ENCODE data around the gene SNED1.

Gene SNED1

DNA sequence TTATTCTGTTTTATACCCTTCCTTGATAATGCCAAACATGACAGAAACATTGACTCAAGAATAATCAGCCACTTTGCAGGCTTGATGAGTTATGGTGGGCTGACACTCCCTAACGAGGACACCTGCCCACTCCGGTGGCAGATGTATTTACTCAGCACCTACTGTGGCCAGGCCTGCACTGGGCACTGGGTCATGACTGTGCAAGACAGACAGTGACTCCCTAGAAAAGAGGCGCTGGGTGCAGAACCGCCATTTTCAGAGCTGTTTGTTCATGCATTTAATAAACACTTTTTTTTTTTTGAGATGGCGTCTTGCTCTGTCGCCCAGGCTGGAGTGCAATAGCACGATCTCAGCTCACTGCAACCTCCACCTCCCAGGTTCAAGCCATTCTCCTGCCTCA lies 32.5 kb downstream of the SNED1 start:
- DNase-seq = no peak

DNA sequence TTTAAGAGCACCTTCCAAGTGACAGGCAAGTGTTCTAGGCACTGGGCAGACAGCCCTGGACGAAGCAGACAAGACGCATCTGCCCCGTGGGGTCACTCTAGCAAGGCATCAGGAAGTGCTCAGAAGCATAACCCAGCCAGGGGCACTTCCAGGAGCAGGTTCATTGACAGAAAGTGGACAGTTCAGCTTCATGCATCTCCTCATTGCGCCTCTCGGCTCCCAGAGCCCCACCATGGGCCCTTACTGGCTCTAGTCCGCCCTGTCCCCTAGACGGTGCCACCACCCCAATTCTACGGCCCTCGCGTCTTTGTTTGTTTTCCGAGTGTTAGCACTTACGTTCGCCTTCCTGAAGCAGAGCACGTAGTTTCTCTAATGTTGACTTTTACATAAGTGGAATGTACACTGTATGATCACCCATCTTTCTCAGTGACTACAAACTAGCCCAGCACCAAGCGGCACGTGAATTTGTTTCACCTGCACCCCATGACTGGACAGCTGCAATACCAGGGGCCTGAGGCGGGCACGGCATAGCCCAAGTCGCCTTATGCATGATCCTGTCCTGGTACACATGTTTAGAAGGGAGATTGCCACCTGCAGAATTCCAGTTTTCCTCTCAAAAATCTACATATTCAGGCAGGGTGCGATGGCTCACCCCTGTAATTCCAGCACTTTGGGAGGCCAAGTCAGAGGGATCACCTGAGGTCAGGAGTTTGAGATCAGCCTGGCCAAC lies 33.2 kb downstream of the SNED1 start:
- DNase-seq = no peak

DNA sequence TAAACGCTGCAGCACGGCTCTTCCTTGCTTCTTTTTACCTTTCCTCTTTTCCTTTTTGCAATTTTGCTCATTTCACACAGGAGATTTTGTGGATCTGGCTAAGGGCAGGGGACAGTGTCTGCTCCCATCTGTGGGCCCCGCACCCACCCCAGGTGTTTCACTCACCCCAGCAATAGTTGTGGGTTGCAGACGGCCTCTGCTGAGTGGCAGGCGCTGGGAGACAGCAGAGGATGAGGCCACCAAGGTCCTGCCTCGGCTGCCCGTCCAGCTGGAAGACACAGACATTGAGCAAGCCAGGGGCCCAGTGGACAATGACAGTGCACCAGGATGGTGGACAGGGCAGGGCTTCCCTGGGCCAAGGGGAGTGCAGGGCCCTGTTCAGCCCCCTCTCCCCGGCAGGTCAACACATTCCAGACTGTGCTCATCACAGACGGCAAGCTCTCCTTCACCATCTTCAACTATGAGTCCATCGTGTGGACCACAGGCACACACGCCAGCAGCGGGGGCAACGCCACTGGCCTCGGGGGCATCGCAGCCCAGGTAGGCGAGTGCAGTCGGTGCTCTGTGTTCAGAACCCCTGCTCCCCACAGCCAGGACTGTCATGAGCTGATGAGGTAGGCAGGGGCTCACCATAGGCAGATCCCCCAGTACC lies 35.0 kb downstream of the SNED1 start:
- no peak for DNase-seq

DNA sequence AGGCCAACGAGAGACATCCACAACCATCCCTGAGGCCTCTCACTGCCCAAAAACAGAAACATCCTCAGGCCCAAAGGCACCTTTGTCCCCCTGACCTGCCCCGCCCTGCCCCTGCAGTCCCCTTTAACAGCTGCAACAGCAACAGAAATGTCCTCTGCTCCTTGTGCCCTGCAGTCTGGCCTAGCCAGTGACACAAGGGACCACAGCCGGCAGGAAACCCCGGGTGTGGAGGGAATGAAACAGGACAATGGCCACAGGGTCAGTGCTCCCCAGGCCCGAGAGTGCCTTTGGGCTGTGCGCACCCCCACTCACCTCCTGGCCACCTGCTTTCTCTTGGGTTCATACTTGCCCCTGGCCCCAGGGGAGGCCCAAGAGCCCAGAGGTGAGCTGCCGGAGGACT lies 35.6 kb downstream of the SNED1 start:
- DNase-seq = no peak

DNA sequence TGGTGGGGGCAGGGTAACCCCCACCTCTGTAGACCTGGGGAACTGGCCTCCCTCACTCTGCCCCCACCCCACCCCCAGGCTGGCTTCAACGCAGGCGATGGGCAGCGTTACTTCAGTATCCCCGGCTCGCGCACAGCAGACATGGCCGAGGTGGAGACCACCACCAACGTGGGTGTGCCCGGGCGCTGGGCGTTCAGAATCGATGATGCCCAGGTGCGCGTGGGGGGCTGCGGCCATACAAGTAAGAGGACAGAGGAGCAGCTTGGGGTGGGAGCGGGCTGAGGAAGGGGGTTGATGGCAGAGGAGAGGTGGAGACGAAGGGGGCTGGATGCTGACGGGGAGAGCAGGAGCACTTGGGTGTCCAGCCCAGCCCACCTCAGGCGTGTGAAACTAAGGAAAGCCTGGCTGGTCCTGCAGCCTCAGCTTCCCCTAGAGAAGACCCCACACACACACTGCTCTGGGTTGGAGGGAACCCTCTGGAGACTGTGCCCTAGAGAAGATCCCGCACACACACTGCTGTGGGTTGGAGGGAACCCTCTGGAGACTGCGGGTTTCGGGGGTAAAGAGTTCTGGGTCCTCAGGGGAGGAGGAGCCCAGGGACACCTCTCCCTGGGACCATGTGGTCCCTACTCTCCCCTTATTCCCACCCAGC lies 36.2 kb downstream of the SNED1 start:
- no peak for DNase-seq

DNA sequence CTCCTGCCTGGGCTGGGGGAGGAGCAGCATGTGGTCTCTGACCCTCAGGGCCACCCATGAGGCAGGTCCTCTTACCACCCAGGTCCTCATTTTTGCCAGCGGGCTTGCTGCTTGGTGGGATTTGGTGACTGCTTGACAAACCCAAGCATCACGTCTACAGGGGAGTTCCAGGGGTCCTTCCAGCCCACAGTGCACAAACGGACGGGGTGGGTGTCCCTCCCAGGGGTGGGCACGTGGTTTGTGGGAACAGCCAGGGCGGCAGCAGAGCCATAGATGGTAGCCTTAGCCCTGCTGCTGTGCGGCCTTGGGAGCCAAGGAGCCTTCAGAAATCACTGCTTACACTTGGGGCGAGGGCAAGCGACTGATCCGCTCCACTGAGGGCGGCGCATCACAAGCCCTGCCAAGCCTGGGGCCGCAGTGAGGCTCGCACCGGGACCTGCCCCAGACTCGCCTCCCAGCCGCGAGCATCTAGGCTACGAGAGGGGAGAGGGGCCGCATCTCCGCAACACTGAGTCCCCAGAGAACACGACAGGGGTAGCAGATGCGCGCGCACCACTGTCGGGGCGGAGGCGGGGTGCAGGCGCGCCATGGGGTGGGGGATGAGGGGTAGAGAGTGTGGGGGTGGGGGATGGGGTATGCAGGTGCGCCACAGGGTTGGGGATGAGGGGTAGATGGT lies 36.9 kb downstream of the SNED1 start:
- DNase-seq = no peak

DNA sequence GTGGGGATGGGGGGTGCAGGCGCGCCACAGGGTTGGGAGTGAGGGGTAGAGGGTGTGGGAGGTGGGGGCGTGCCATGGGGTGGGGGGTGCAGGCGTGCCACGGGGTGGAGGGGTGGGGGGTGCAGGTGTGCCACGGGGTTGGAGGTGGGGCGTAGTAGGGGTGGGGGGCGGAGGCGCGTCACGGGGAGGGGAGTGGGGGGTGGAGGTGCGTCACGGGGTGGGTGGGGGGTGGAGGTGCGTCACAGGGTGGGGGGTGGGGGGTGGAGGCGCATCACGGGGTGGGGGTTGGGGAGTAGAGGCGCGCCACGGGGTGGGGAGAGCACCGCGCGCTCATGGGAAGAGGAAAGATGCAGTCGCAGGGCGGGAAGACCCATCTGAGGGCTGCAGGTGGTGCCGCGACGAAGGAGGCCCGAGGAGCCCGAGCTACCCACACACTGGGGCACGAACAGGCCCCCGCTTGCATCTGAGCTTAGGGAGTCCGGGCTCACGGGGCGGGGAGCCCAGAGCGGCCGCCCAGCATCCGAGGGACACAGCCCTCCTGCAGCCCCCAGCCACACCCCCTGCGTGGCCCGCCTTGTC lies 37.5 kb downstream of the SNED1 start:
- DNase-seq = no peak

DNA sequence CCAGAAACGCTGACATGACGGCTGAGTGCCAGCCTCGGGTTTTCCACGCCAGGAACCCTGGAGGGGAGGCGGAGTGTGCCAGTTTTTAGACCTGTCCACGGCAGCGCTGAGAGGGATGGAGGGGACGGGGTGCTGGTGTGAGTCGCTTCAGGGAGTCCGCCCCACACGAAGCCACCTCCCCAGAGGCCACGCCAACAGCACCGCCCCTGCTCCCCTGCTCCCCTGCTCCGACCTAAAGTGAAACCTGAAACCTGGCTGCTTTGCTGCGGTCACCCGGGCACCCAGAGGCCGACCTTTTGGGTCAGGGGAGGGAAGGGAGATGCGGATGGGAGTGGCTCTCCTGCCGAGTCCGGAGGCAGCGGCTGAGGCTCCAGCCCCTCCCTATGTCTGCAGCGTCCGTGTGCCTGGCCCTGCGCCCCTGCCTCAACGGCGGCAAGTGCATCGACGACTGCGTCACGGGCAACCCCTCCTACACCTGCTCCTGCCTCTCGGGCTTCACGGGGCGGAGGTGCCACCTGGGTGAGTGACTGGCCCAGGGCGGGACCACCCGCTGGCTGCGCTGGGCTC lies 38.1 kb downstream of the SNED1 start:
- DNase-seq = no peak

DNA sequence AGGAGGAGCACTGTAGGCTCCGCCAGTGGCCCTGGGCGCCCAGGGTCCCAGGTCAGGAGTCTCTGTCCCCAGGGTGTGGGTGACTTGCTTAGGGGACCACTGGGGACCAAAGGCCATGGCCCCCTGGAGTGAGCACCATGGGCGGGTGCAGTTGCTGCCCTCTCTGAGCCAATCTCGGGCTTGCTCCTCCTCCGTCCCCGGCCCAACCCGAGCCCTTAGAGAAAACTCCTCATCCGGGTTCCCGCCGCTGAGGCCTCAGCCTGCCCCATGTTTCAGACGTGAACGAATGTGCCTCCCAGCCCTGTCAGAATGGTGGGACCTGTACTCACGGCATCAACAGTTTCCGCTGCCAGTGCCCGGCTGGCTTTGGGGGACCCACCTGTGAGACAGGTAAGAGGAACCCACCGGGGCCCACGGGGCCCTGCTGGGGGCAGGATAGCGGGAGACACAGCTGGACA lies 38.6 kb downstream of the SNED1 start:
- DNase-seq = no peak

DNA sequence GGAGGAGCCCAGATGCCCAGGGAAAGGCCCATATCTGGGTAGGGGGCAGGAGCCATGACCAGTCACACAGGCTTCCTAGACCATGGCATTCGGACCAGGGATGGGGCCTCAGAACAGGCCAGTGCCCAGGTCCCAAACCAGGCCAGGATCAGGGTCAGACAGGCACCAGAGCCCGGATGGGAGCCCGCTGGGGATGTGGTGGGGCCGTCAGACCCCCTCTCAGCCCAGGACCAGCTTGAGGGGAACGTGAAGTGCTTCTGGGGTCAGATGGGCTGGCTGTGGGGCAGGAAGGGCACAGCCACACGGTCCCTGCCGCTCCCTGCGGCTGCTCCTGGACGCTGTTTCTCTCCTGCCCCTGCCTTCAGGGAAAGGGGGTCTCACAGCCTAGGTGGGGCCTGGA lies 39.1 kb downstream of the SNED1 start:
- no peak for DNase-seq

DNA sequence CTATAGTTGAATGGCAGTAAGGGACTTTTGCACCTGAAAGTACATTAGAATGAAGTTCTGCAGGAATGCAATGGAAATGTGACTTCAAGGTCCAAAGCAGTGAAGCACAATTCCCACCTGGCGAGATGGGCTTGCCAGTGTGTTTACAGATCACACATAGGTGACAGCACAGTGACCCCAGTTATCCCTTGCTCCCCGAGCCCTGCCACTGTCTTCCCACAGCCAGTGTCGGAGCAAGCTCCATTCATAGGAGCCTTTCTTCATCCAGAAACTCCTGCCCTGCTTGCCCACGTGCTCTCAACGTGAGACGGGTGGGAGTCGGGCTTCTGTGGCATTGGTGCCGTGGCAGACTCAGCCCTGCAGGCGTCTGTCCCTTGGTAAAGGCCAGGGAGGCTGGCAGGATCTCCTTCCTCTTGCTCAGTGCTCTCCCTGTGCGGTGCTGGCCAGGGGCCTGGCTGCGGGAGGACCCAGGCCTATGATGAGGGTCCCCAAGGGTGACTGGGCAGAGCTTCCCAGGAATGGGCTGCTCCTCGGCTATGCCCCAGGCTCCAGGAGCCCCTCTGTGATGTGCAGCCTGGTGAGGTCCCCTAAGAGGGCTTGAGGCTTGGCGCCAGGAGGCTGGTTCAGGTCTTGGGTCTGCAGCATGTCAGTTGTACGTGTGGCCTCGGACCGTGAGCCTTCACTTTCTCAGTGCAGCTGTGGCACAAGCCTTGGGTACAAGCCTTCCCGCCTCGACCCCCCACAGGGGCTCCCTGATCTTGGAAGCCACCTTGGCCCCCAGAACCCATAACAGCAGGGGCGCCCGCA lies 40.2 kb downstream of the SNED1 start:
- no peak for DNase-seq

DNA sequence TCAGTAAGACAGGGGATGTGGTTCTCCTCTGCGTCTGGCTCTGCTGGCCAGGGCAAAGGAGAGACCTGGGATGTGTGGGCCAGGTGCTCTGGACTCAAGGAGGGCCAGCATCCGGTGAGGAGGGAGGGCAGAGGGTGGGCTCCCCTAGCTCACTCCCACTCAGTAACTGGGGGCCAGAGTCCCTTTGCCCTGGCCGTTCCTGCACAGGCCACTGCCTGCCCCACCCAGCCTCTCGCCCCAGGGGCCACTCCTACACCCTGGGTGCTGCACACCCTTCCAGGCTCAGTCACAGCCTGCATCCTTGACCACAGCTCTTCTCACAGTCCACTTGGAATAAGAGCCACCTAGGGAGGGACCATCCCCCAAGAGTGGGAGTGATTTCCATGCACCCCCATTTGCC lies 41.0 kb downstream of the SNED1 start:
- no peak for DNase-seq

DNA sequence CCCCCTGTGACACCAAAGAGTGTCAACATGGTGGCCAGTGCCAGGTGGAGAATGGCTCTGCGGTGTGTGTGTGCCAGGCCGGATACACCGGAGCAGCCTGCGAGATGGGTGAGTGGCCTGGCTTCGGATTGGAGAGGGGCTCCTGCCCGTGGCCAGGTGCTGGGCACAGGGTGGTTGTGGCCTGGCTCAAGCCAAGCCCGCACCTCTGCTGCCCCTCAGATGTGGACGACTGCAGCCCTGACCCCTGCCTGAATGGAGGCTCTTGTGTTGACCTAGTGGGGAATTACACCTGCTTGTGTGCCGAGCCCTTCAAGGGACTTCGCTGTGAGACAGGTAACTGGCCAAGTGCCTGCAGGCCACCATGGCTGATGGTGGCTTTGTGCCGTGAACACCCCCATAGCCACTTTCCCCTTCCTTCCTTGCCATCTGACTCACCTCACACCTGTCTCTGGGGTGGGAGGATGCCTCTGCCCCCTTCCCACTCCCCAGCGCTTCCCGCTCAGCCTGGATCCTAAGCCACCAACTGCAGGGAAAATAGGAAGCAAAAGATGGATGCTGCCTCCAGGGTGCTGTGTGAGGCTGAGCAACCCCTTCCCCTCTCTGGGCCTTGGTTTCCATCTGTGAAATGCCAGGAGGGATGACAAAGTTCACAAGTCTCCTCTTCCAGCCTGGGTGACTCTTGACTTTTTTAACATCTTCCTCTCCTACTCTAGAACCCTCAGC lies 41.8 kb downstream of the SNED1 start:
- DNase-seq = no peak

DNA sequence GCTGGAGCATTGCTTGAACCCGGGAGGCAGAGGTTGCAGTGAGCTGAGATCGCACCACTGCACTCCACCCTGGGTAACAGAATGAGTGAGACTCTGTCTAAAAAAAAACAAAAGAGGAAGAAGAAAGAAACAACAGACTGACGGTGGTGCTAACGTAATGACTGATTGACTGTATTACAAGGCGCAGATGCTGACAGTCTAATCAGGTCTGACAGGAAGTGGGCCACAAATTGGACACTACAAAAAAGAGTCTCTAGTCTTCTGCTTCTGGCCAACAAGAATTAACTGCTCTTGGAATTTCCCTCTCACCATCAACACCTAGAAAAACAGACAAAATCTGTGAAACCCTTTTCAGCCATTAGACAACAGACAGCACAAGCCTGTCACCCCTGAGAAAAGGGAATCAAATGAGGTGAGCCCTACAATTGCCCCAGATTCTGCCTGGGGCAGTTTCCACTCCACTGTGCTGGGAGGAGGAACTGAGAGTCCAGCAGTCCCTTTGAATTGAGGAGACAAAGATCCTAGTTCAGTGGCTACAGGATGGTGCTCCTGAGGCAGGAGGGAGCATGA lies 43.3 kb downstream of the SNED1 start:
- no peak for DNase-seq

DNA sequence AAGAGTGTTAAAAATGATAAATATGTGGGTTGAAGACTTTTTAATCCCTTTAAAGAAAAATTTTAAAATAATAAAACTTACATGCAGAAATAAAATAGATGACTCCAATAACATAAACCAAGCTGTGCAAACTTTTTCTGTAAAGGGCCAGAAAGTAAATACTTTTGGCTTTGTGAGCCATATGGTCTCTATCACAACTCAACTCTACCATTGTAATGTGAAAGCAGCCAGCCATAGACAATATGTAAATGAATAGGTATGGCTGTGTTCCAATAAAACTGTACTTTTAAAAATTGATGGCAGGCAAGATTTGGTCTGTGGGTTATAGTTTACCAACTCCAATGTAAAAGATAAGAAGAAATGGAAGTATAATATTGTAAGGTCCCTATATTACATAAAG lies 45.2 kb downstream of the SNED1 start:
- no peak for DNase-seq

DNA sequence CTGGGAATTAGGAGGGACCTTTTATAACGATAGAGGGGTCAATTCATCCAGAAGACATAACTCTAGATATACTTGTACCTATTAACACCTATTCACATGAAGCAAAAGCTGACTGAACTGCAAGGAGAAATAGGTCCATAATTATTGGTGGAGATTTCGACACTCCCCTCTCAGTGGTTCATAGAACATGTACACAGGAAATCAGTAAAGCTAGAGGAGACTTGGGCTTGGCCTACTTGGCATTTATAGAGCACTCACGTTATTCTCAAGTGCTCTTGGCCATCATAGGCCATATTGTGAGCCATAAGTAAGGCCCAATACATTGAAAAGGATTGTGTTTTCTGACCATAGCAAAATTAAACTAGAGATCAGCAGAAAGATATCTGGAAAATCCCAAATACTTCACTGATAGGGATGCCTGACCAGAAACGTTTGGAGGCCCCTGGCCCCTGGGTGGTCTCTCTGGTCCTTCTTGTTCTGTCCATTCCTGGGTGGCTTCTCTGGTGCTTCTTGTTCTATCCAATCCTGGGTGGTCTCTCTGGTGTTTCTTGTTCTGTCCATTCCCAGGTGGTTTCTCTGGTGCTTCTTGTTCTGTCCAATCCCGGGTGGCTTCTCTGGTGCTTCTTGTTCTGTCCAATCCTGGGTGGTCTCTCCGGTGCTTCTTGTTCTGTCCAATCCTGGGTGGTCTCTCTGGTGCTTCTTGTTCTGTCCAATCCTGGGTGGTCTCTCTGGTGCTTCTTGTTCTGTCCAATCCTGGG lies 49.0 kb downstream of the SNED1 start:
- no peak for DNase-seq

DNA sequence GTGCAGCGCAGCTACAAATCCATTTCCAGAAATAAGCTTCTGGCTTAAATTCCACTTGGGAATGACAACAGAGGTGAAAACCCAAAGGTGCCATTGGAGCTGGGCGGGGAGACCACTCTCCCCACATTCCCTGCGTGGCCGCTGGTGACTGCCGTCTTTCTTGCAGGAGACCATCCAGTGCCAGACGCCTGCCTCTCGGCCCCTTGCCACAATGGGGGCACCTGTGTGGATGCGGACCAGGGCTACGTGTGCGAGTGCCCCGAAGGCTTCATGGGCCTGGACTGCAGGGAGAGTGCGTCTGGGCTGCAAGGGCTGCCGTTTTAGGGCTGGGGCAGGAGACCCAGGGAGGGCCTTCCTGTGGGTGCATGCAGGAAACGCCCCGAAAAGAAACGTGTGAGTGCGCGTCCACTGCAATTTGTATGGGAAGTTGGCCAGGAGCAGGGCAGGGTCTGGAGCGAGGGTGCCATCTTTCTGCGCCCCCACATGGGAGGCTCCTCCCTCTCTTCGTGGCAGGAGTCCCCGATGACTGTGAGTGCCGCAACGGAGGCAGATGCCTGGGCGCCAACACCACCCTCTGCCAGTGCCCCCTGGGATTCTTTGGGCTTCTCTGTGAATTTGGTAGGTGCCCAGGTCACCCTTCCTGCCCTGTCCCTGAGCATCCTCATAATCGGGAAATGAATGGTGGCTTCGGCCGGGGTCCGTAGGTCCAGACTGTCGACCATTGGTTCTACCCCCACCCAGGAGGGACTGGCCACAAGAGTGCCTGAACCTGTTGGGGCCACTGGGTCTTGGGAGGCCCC lies 49.9 kb downstream of the SNED1 start:
- DNase-seq = no peak

DNA sequence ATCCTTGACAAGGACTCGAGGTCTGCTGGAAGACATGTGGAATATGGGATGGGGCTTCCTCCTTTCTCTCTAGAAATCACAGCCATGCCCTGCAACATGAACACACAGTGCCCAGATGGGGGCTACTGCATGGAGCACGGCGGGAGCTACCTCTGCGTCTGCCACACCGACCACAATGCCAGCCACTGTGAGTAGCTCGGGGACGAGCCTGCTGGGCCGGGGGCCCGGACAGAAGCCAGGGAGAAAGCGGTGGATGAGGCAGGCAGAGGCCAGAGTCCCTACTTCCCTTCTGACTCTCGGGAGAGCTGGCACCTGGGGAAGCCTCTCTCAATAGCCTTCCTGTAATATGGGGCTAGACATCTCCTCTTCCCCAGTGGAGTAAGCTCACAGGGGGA lies 50.5 kb downstream of the SNED1 start:
- DNase-seq = no peak

Data from inflammatory macrophage (primary cell).